GM23338 (cell line): ENCODE measurements around the gene TXNRD1. TPM values are rescaled to one million over a fixed set of nuclear protein-coding genes. Genes with fewer than 3 reads are reported as not detected.

Source experiments
- ATAC-seq: fragments of 200-7000 bp; cut with Tn5 transposase; 3 replicates; pipeline ENCODE4 v1.9.1; 2020
- DNase-seq: peaks from one replicate; pipeline ENCODE4 v3.0.0-alpha.2; 2015; ENCODE audit warnings: low spot score
- H2AFZ ChIP-seq: fragments of 200-600 bp; sonication (generic); 2 replicates; pipeline ENCODE4 v1.8.0; 2016; ENCODE audit warnings: antibody characterized with exemption, mild to moderate bottlenecking, moderate library complexity
- H3F3A ChIP-seq: fragments of 200-600 bp; sonication (generic); replicated peaks from 2 replicates; pipeline ENCODE4 v1.8.0; 2017; ENCODE audit warnings: antibody characterized with exemption, mixed run types, low read depth
- H3K27ac ChIP-seq: fragments of 200-600 bp; sonication (generic); 2 replicates; pipeline ENCODE4 v1.6.1; 2016; ENCODE audit warnings: low read depth
- H3K27me3 ChIP-seq: fragments of 200-600 bp; sonication (generic); 2 replicates; pipeline ENCODE4 v1.8.0; 2016; ENCODE audit warnings: mild to moderate bottlenecking, mixed run types, moderate library complexity; ENCODE audit not compliant: insufficient read depth
- H3K36me3 ChIP-seq: fragments of 200-600 bp; sonication (generic); 2 replicates; pipeline ENCODE4 v1.8.0; 2016; ENCODE audit warnings: mild to moderate bottlenecking; ENCODE audit not compliant: insufficient read depth
- H3K4me1 ChIP-seq: fragments of 200-600 bp; sonication (generic); 2 replicates; pipeline ENCODE4 v1.8.0; 2016; ENCODE audit warnings: mild to moderate bottlenecking, moderate library complexity; ENCODE audit not compliant: insufficient read depth
- H3K4me2 ChIP-seq: fragments of 200-600 bp; sonication (generic); 2 replicates; pipeline ENCODE4 v1.7.1; 2017; ENCODE audit warnings: mixed run types
- H3K4me3 ChIP-seq: fragments of 200-600 bp; sonication (generic); 2 replicates; pipeline ENCODE4 v1.6.1; 2016; ENCODE audit warnings: mixed run types
- H3K79me2 ChIP-seq: fragments of 200-600 bp; sonication (generic); replicated peaks from 2 replicates; pipeline ENCODE4 v1.8.0; 2017; ENCODE audit warnings: mild to moderate bottlenecking; ENCODE audit not compliant: insufficient read depth
- H3K9me2 ChIP-seq: fragments of 200-600 bp; sonication (generic); 2 replicates; pipeline ENCODE4 v1.8.0; 2017; ENCODE audit not compliant: insufficient read depth
- H4K20me1 ChIP-seq: fragments of 200-600 bp; sonication (generic); replicated peaks from 2 replicates; pipeline ENCODE4 v1.8.0; 2017; ENCODE audit warnings: mild to moderate bottlenecking; ENCODE audit not compliant: insufficient read depth
- H3K27ac Mint-ChIP-seq: 2 replicates; pipeline ENCODE4 v1.8.0; 2020; ENCODE audit warnings: inconsistent platforms, mild to moderate bottlenecking, moderate library complexity, mixed read lengths
- H3K27me3 Mint-ChIP-seq: 3 replicates; pipeline ENCODE4 v1.8.0; 2022; ENCODE audit warnings: low read depth, mild to moderate bottlenecking, moderate library complexity, mixed read lengths, inconsistent platforms; ENCODE audit not compliant: insufficient read depth, poor library complexity
- H3K36me3 Mint-ChIP-seq: 3 replicates; pipeline ENCODE4 v1.8.0; 2021; ENCODE audit warnings: low read depth, mild to moderate bottlenecking, inconsistent platforms, moderate library complexity, mixed read lengths
- H3K4me1 Mint-ChIP-seq: 3 replicates; pipeline ENCODE4 v1.8.0; 2020; ENCODE audit warnings: mild to moderate bottlenecking, inconsistent platforms, mixed read lengths
- H3K4me3 Mint-ChIP-seq: 3 replicates; pipeline ENCODE4 v1.8.0; 2021; ENCODE audit warnings: moderate library complexity, mild to moderate bottlenecking, inconsistent platforms, mixed read lengths
- H3K9me3 Mint-ChIP-seq: 3 replicates; pipeline ENCODE4 v1.8.0; 2020; ENCODE audit warnings: moderate library complexity, mild to moderate bottlenecking, inconsistent platforms, mixed read lengths
- CREB1 ChIP-seq: fragments of 250-450 bp; sonication (Bioruptor Pico); IDR thresholded peaks from 2 replicates; pipeline ENCODE4 v1.5.0; 2020; ENCODE audit warnings: low read depth, mild to moderate bottlenecking, moderate library complexity
- EZH2 ChIP-seq: fragments of 200-600 bp; sonication (generic); IDR thresholded peaks from one replicate; pipeline ENCODE4 v1.8.0; 2017; ENCODE audit warnings: antibody characterized with exemption, mild to moderate bottlenecking, low read depth; ENCODE audit not compliant: unreplicated experiment
- EZH2phosphoT487 ChIP-seq: fragments of 200-600 bp; sonication (generic); IDR thresholded peaks from one replicate; pipeline ENCODE4 v1.8.1; 2018; ENCODE audit warnings: antibody characterized with exemption; ENCODE audit not compliant: unreplicated experiment
- JUNB ChIP-seq: IDR thresholded peaks from one replicate; pipeline ENCODE4 v1.6.1; 2016; ENCODE audit warnings: antibody characterized with exemption; ENCODE audit not compliant: unreplicated experiment
- POLR2AphosphoS5 ChIP-seq: IDR thresholded peaks from 2 replicates; pipeline ENCODE4 v1.6.1; 2016; ENCODE audit warnings: antibody characterized with exemption, low read depth
- REST ChIP-seq: IDR thresholded peaks from one replicate; pipeline ENCODE4 v1.6.1; 2018; ENCODE audit warnings: antibody characterized with exemption; ENCODE audit not compliant: unreplicated experiment
- ZNF114 ChIP-seq: fragments of 250-450 bp; sonication (Bioruptor Pico); IDR thresholded peaks from 2 replicates; pipeline ENCODE4 v1.5.0; 2020; ENCODE audit warnings: mild to moderate bottlenecking, moderate library complexity
- ZNF331 ChIP-seq: fragments of 250-450 bp; sonication (Bioruptor Pico); IDR thresholded peaks from 2 replicates; pipeline ENCODE4 v1.5.0; 2020; ENCODE audit warnings: low read depth, mild to moderate bottlenecking, moderate library complexity
- ZNF462 ChIP-seq: fragments of 250-450 bp; sonication (Bioruptor Pico); IDR thresholded peaks from 2 replicates; pipeline ENCODE4 v1.5.0; 2020; ENCODE audit warnings: mild to moderate bottlenecking, moderate library complexity
- polyA plus RNA-seq: library from polyadenylated mRNA; unstranded; fragments of >200 nt; fragmentation: Nextera tagmentation; extraction: Ambion mirVana; gene quantifications from 2 replicates; pipeline ENCODE4 v1.2.1, GENCODE V29; 2016
- total RNA-seq: library from RNA; depleted of rRNA; stranded (reverse); fragments of >200 nt; shearing (Covaris generic); gene quantifications from 2 replicates; pipeline ENCODE4 v1.2.3, GENCODE V29; 2014
- TF ChIP-seq, protein P1 (sequence below): IDR thresholded peaks from 2 replicates; pipeline ENCODE4 v1.6.1; 2016; ENCODE audit warnings: antibody characterized with exemption
- TF ChIP-seq, protein P2 (sequence below), 2 experiments: fragments of 200-600 bp in 1 of 2; sonication (generic) in 1 of 2; conservative IDR thresholded peaks; 2 replicates each; pipeline versions ENCODE4 v1.5.1 to v1.6.1; 2016 to 2017; ENCODE audit warnings: antibody characterized with exemption in 2 of 2, low read depth in 2 of 2, mild to moderate bottlenecking in 2 of 2, moderate library complexity in 1 of 2

The TXNRD1 gene
- total and polyA plus RNA-seq, 2 experiments from 2014 or later, result 115 to 127 TPM

- Histone ChIP-seq H3F3A (no peaks in the 10 kb centered on the region), H3K4me1 (no peaks in the 10 kb centered on the region), H4K20me1 (no peaks in the 10 kb centered on the region), H3K27me3 (no peaks in the 10 kb centered on the region), H3K36me3 (no peaks in the 10 kb centered on the region), H2AFZ (no peak overlapping the region), H3K27ac (no peak overlapping the region), H3K4me3 (no peak overlapping the region), H3K79me2 (no peaks in the 10 kb centered on the region), H3K9me2 (no peaks in the 10 kb centered on the region), H3K4me2 (no peak overlapping the region)
- no peak for TF ChIP-seq REST
- TF ChIP-seq, protein P1, sequence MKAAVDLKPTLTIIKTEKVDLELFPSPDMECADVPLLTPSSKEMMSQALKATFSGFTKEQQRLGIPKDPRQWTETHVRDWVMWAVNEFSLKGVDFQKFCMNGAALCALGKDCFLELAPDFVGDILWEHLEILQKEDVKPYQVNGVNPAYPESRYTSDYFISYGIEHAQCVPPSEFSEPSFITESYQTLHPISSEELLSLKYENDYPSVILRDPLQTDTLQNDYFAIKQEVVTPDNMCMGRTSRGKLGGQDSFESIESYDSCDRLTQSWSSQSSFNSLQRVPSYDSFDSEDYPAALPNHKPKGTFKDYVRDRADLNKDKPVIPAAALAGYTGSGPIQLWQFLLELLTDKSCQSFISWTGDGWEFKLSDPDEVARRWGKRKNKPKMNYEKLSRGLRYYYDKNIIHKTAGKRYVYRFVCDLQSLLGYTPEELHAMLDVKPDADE, result no peak
- TF ChIP-seq ZNF331 (CRISPR knock-in tag), result no peak
- no peak for TF ChIP-seq CREB1 (CRISPR knock-in tag)
- TF ChIP-seq POLR2AphosphoS5, result no peak
- no peak for TF ChIP-seq JUNB
- no peak for TF ChIP-seq EZH2
- no peak for TF ChIP-seq ZNF114 (CRISPR knock-in tag)
- TF ChIP-seq, protein P2, sequence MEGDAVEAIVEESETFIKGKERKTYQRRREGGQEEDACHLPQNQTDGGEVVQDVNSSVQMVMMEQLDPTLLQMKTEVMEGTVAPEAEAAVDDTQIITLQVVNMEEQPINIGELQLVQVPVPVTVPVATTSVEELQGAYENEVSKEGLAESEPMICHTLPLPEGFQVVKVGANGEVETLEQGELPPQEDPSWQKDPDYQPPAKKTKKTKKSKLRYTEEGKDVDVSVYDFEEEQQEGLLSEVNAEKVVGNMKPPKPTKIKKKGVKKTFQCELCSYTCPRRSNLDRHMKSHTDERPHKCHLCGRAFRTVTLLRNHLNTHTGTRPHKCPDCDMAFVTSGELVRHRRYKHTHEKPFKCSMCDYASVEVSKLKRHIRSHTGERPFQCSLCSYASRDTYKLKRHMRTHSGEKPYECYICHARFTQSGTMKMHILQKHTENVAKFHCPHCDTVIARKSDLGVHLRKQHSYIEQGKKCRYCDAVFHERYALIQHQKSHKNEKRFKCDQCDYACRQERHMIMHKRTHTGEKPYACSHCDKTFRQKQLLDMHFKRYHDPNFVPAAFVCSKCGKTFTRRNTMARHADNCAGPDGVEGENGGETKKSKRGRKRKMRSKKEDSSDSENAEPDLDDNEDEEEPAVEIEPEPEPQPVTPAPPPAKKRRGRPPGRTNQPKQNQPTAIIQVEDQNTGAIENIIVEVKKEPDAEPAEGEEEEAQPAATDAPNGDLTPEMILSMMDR (conservative IDR thresholded peaks at IDR 0.05; ENCODE audit: low read depth in 2 of 2), result no peak
- no peak for TF ChIP-seq ZNF462 (CRISPR knock-in tag)
- TF ChIP-seq EZH2phosphoT487, result no peak
- H3K36me3 Mint-ChIP-seq, result peaks cover 3% of the 10 kb centered on the region; the same call in 1 of the 3 replicates
- H3K27me3 Mint-ChIP-seq, result no peaks in the 10 kb centered on the region
- no peak overlapping the region for H3K4me3 Mint-ChIP-seq
- ATAC-seq (no peak), DNase-seq (no peak)
- H3K4me1 Mint-ChIP-seq, result peaks cover 7% of the 10 kb centered on the region
- H3K27ac Mint-ChIP-seq, result no peak overlapping the region
- H3K9me3 Mint-ChIP-seq, result no peaks in the 10 kb centered on the region
These were observed 168.7 kb downstream of the TXNRD1 start for GRCh38 chr12:104384141-104384880.
